BJ (cell line): ENCODE results near the gene PRR36. TPM values are rescaled to one million over a fixed set of nuclear protein-coding genes. Genes with fewer than 3 reads are reported as not detected.

Source experiments
- CTCF ChIA-PET: fragments of 350-600 bp; formaldehyde crosslinking; extraction: SDS; loops from one replicate; lab custom pipeline; 2021; ENCODE audit warnings: antibody characterized with exemption, inconsistent platforms; lab: Yijun Ruan, JAX
- POLR2A ChIA-PET: fragments of 300-600 bp; sonication (Branson Sonifier 250); formaldehyde crosslinking; extraction: SDS; loops from one replicate; lab custom pipeline; 2021; ENCODE audit warnings: antibody characterized with exemption; lab: Charles Lee
- DNase-seq: peaks from one replicate; pipeline ENCODE4 v3.0.0-alpha.2; 2011; ENCODE audit warnings: low read depth
- H3K27me3 ChIP-seq: 2 replicates; pipeline ENCODE4 v1.6.0; 2011; ENCODE audit warnings: low read length; ENCODE audit not compliant: control insufficient read depth, insufficient read depth
- H3K36me3 ChIP-seq: 2 replicates; pipeline ENCODE4 v1.5.1; 2011; ENCODE audit warnings: low read length; ENCODE audit not compliant: control insufficient read depth, insufficient read depth
- H3K4me3 ChIP-seq: 2 replicates; pipeline ENCODE4 v1.5.1; 2011; ENCODE audit warnings: low read depth, mild to moderate bottlenecking, control low read depth, low read length
- CTCF ChIP-seq: IDR thresholded peaks from 2 replicates; pipeline ENCODE4 v1.5.1; 2011; ENCODE audit warnings: low read depth, mild to moderate bottlenecking, control low read depth, inconsistent platforms, low read length, moderate library complexity; ENCODE audit not compliant: insufficient read depth
- polyA minus RNA-seq: library from RNA; depleted of rRNA, polyadenylated mRNA; stranded (reverse); fragments of >200 nt; gene quantifications from 2 replicates; pipeline ENCODE4 v1.2.3, GENCODE V29; 2011; rRNA and poly(A)+ RNA removed
- polyA plus RNA-seq: library from polyadenylated mRNA; depleted of rRNA; stranded (reverse); fragments of >200 nt; gene quantifications from 2 replicates; pipeline ENCODE4 v1.2.3, GENCODE V29; 2011; rRNA removed

The PRR36 gene
- polyA plus RNA-seq (not detected in 2 replicates), polyA minus RNA-seq (not detected in 2 replicates)

- ChIA-PET POLR2A (no interaction called here), CTCF (no interaction called here)
- Histone ChIP-seq H3K27me3 (peaks cover 22% of the 10 kb centered on the region), H3K36me3 (no peaks in the 10 kb centered on the region), H3K4me3 (peak within 1 kb of the TSS; percentile 21)
- DNase-seq, result no peak
- TF ChIP-seq CTCF, result no peak
Measured at GRCh38 chr19:7874076-7874896, at the start of gene PRR36. PRR36 (minus strand) TSS chr19:7874390; CDS start chr19:7873689, 701 bp downstream.

GRCh38 chr19:7923295-7924191 lies 49.4 kb upstream of the PRR36 start:
- POLR2A ChIA-PET, result no interaction called here
- CTCF ChIA-PET, result interaction anchor here (0.8 to 7.1 kb wide), 6 partner anchors 21 to 330 kb away, joined by 3 to 29 read pairs (median 4); no protein-coding TSS in a partner anchor
- Histone ChIP-seq H3K36me3 (peaks cover 12% of the 10 kb centered on the region), H3K27me3 (no peaks in the 10 kb centered on the region), H3K4me3 (no peak overlapping the region)
- no peak for TF ChIP-seq CTCF
- DNase-seq, result no peak

GRCh38 chr19:7922836-7923195 lies 48.6 kb upstream of the PRR36 start:
- CTCF ChIA-PET, result interaction anchor here (0.8 to 7.1 kb wide), 3 partner anchors 19 to 69 kb away, joined by 3 to 29 read pairs (median 7); partner anchors contain the start of gene MAP2K7
- POLR2A ChIA-PET, result no interaction called here

GRCh38 chr19:7921967-7922835 lies 48.0 kb upstream of the PRR36 start:
- ChIA-PET CTCF (interaction anchor here (0.8 to 7.1 kb wide), 4 partner anchors 19 to 69 kb away, joined by 3 to 29 read pairs (median 10); partner anchors contain the start of gene MAP2K7), POLR2A (no interaction called here)
- H3K4me3 ChIP-seq, result no peak overlapping the region
- DNase-seq, result no peak
- H3K27me3 ChIP-seq, result no peaks in the 10 kb centered on the region
- H3K36me3 ChIP-seq, result peaks cover 12% of the 10 kb centered on the region
- no peak for TF ChIP-seq CTCF

More at GRCh38 chr19:7922836-7923195, 48.6 kb upstream of the PRR36 start:
- no peak for DNase-seq
- no peaks in the 10 kb centered on the region for H3K27me3 ChIP-seq
- H3K36me3 ChIP-seq, result peaks cover 12% of the 10 kb centered on the region
- no peak overlapping the region for H3K4me3 ChIP-seq
- no peak for TF ChIP-seq CTCF
